Neural cell (in vitro differentiated cells): ENCODE measurements around the gene GAREM2. TPM values are rescaled to one million over a fixed set of nuclear protein-coding genes. Genes with fewer than 3 reads are reported as not detected.

Experiments
- H2AFZ ChIP-seq: fragments of 200-600, 300-800 bp; sonication (generic), shearing (Covaris generic); 2 replicates; pipeline ENCODE4 v1.6.0; 2014; ENCODE audit warnings: low read depth, mild to moderate bottlenecking, antibody characterized with exemption, low read length, moderate library complexity
- H3F3A ChIP-seq: fragments of 200-600 bp; shearing (Covaris generic); 2 replicates; pipeline ENCODE4 v1.6.1; 2016; ENCODE audit warnings: mild to moderate bottlenecking, moderate library complexity, mixed read lengths, antibody characterized with exemption, low read length; ENCODE audit not compliant: insufficient read depth, poor library complexity, severe bottlenecking
- H3K27ac ChIP-seq: fragments of 200-600, 300-800 bp; sonication (generic), shearing (Covaris generic); 2 replicates; pipeline ENCODE4 v1.5.1; 2014; ENCODE audit warnings: mild to moderate bottlenecking, low read length, moderate library complexity
- H3K27me3 ChIP-seq: fragments of 300-800, 200-600 bp; sonication (generic), shearing (Covaris generic); 2 replicates; pipeline ENCODE4 v1.6.0; 2014; ENCODE audit warnings: mild to moderate bottlenecking, low read depth, low read length, moderate library complexity; ENCODE audit not compliant: insufficient read depth
- H3K36me3 ChIP-seq: fragments of 300-800, 200-600 bp; sonication (generic), shearing (Covaris generic); 2 replicates; pipeline ENCODE4 v1.5.1; 2014; ENCODE audit warnings: mild to moderate bottlenecking, antibody characterized with exemption, low read length, moderate library complexity; ENCODE audit not compliant: insufficient read depth
- H3K4me2 ChIP-seq: fragments of 300-800, 200-600 bp; sonication (generic), shearing (Covaris generic); 2 replicates; pipeline ENCODE4 v1.6.0; 2014; ENCODE audit warnings: mild to moderate bottlenecking, low read length
- H3K4me3 ChIP-seq: fragments of 300-800, 200-600 bp; sonication (generic), shearing (Covaris generic); 2 replicates; pipeline ENCODE4 v1.5.1; 2014; ENCODE audit warnings: mild to moderate bottlenecking, low read length, moderate library complexity
- H3K79me2 ChIP-seq: fragments of 200-600 bp; shearing (Covaris generic); replicated peaks from 2 replicates; pipeline ENCODE4 v1.6.0; 2014; ENCODE audit warnings: mild to moderate bottlenecking, low read length, moderate library complexity; ENCODE audit not compliant: insufficient read depth
- H3K9ac ChIP-seq: fragments of 300-800, 200-600 bp; sonication (generic), shearing (Covaris generic); 2 replicates; pipeline ENCODE4 v1.6.1; 2016; ENCODE audit warnings: mild to moderate bottlenecking, low read length, mixed read lengths
- H3K9me2 ChIP-seq: fragments of 200-600 bp; shearing (Covaris generic); 2 replicates; pipeline ENCODE4 v1.6.1; 2016; ENCODE audit warnings: mild to moderate bottlenecking, low read length, mixed read lengths; ENCODE audit not compliant: insufficient read depth
- H3K9me3 ChIP-seq: fragments of 200-600, 300-800 bp; sonication (generic), shearing (Covaris generic); 2 replicates; pipeline ENCODE4 v1.6.1; 2016; ENCODE audit warnings: mild to moderate bottlenecking, mixed run types, low read length, moderate library complexity, mixed read lengths
- H4K20me1 ChIP-seq: fragments of 200-600 bp; shearing (Covaris generic); 2 replicates; pipeline ENCODE4 v1.6.1; 2016; ENCODE audit warnings: mild to moderate bottlenecking, mixed run types; ENCODE audit not compliant: insufficient read depth
- EP300 ChIP-seq: fragments of 450-650 bp; conservative IDR thresholded peaks from 2 replicates; pipeline ENCODE4 v1.6.1; 2014; ENCODE audit warnings: antibody characterized with exemption, mild to moderate bottlenecking, moderate library complexity; ENCODE audit not compliant: poor library complexity, severe bottlenecking
- EZH2 ChIP-seq: fragments of 200-600, 300-800 bp; shearing (Covaris generic), sonication (generic); IDR thresholded peaks from 2 replicates; pipeline ENCODE4 v1.6.1; 2014; ENCODE audit warnings: antibody characterized with exemption, low read length, borderline replicate concordance, mild to moderate bottlenecking; ENCODE audit not compliant: insufficient read depth, poor library complexity, severe bottlenecking
- MXI1 ChIP-seq: fragments of 450-650 bp; conservative IDR thresholded peaks from 2 replicates; pipeline ENCODE4 v1.6.1; 2014; ENCODE audit warnings: antibody characterized with exemption, mild to moderate bottlenecking; ENCODE audit not compliant: poor library complexity, severe bottlenecking
- POLR2AphosphoS5 ChIP-seq: IDR thresholded peaks from 2 replicates; pipeline ENCODE4 v1.6.1; 2012
- RAD21 ChIP-seq: fragments of 450-650 bp; conservative IDR thresholded peaks from 2 replicates; pipeline ENCODE4 v1.6.1; 2014; ENCODE audit warnings: antibody characterized with exemption, mild to moderate bottlenecking, moderate library complexity
- REST ChIP-seq: IDR thresholded peaks from 2 replicates; pipeline ENCODE4 v1.6.1; 2012; ENCODE audit warnings: borderline replicate concordance
- SMC3 ChIP-seq: fragments of 450-650 bp; conservative IDR thresholded peaks from 2 replicates; pipeline ENCODE4 v1.6.1; 2014; ENCODE audit warnings: antibody characterized with exemption, mild to moderate bottlenecking, moderate library complexity; ENCODE audit not compliant: poor library complexity
- TAF1 ChIP-seq: IDR thresholded peaks from 2 replicates; pipeline ENCODE4 v1.6.1; 2012; ENCODE audit warnings: low read depth
- polyA plus RNA-seq: library from polyadenylated mRNA; depleted of rRNA; stranded (reverse); fragments of >200 nt; gene quantifications from 2 replicates; pipeline ENCODE4 v1.2.3, GENCODE V29; 2014
- TF ChIP-seq, protein P1 (sequence below): fragments of 450-650 bp; IDR thresholded peaks from 2 replicates; pipeline ENCODE4 v1.5.1; 2014; ENCODE audit warnings: antibody characterized with exemption, mild to moderate bottlenecking, moderate library complexity; ENCODE audit not compliant: poor library complexity, severe bottlenecking

The GAREM2 gene
- polyA plus RNA-seq, 1 donor from 2014 or later: 3.2 TPM

DNA sequence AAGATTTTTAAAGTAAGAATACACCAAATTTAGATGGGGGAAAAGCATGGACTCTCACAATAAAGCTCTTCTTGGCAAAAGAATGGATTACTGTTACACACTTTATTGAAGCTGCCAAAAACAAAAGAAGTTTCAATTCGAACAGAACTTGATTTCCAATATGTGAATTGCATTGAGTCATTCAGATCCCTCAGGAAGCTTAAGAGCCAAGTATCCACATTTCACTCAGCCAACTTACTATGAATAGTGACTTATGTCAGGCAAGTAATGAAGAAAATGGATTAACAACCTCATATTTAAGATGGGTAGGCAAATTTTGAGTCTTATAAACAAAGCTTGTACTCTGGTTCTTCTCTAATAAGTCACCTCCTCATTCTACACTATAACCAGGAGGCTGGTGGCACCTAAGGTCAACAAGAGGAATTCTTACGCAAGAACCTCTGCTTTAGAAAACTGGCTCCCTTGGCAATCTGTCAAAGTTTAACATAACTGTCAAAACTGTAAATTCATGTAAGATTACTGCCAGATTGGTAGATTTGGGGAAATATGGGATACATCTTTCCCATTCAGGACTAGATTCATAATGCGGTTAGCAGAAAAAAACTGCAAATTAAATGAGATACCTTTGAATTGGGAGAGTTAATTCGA is 65.5 kb downstream of the GAREM2 start:
- Histone ChIP-seq H3K27ac (no peak overlapping the region), H3K36me3 (no peaks in the 10 kb centered on the region)

More for the DNA sequence above, 65.5 kb downstream of the GAREM2 start:
- Histone ChIP-seq H3K9me3 (no peaks in the 10 kb centered on the region), H3K9ac (no peak overlapping the region), H2AFZ (no peak overlapping the region), H3K27me3 (no peaks in the 10 kb centered on the region), H4K20me1 (no peaks in the 10 kb centered on the region), H3K4me3 (no peak overlapping the region), H3K79me2 (peaks cover 40% of the 10 kb centered on the region), H3K4me2 (no peak overlapping the region), H3K9me2 (no peaks in the 10 kb centered on the region), H3F3A (no peaks in the 10 kb centered on the region)
- TF ChIP-seq RAD21 (no peak), TAF1 (no peak), EP300 (no peak), EZH2 (no peak), POLR2AphosphoS5 (no peak), MXI1 (no peak), SMC3 (no peak), REST (no peak)
- TF ChIP-seq, protein P1, sequence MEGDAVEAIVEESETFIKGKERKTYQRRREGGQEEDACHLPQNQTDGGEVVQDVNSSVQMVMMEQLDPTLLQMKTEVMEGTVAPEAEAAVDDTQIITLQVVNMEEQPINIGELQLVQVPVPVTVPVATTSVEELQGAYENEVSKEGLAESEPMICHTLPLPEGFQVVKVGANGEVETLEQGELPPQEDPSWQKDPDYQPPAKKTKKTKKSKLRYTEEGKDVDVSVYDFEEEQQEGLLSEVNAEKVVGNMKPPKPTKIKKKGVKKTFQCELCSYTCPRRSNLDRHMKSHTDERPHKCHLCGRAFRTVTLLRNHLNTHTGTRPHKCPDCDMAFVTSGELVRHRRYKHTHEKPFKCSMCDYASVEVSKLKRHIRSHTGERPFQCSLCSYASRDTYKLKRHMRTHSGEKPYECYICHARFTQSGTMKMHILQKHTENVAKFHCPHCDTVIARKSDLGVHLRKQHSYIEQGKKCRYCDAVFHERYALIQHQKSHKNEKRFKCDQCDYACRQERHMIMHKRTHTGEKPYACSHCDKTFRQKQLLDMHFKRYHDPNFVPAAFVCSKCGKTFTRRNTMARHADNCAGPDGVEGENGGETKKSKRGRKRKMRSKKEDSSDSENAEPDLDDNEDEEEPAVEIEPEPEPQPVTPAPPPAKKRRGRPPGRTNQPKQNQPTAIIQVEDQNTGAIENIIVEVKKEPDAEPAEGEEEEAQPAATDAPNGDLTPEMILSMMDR: no peak

Other genes with a start within 250 kb of the GAREM2 start
- gene KIF3C, start 190.6 kb upstream of the GAREM2 start, polyA plus RNA-seq: 53.6 and 65.3 TPM in 2 replicates
- gene RAB10, start 139.0 kb upstream of the GAREM2 start, polyA plus RNA-seq: 151 and 169 TPM in 2 replicates
- gene HADHA, start 71.5 kb downstream of the GAREM2 start, polyA plus RNA-seq: 34.3 and 40.0 TPM in 2 replicates
- gene HADHB, start 71.9 kb downstream of the GAREM2 start, polyA plus RNA-seq: 30.1 and 30.5 TPM in 2 replicates
- gene SELENOI, start 173.1 kb downstream of the GAREM2 start, polyA plus RNA-seq: 22.4 and 25.2 TPM in 2 replicates
- 0.12 and 0.42 TPM in 2 replicates for gene ADGRF3, start 173.7 kb downstream of the GAREM2 start, polyA plus RNA-seq
- gene DRC1, start 228.8 kb downstream of the GAREM2 start, polyA plus RNA-seq: 0.16 TPM in 1 of 2 replicates, not detected in the other